ENCODE results near the gene KIF7. TPM values are rescaled to one million over a fixed set of nuclear protein-coding genes. Genes with fewer than 3 reads are reported as not detected.

KIF7 gene
- total RNA-seq, 4 donors from 2014 or later: 0.79 to 1.9 (median 1.8) TPM

DNA sequence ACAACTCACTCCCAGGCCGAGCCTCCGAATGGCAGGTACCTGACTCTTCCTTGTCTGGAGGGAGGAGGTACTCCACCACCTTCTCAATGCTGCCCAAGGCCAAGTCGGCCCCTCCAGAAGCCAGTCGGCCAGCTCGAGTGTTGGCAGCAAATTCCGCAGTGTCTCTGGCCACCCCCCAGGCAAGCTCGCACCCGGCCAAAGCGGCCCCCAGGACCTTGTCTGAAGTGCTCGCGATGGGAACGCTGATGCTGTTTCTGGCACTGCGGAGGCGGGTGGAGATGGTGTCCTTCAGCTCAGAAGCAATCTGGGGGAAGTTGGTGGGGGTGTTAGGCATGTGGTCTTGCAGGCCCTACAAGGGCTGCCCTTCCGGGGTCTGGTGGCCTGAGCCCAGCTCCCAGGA is 14.7 kb upstream of the KIF7 start:
- DNase-seq (ENCODE audit: low spot score in 2 of 2): peak in 1 of 2 donors; percentile 50
- Histone ChIP-seq H3K27me3 (no peaks in the 10 kb centered on the region), H3K9me3 (no peaks in the 10 kb centered on the region), H3K36me3 (no peaks in the 10 kb centered on the region), H3K27ac (no peak overlapping the region), H3K4me3 (no peak overlapping the region), H3K4me1 (peaks cover 11% of the 10 kb centered on the region)
- 95% methylated on average over 12 of the region's 15 CpGs for WGBS
- TF ChIP-seq POLR2AphosphoS5 (IDR thresholded peaks at IDR 0.05) (no peak), CTCF (IDR thresholded peaks at IDR 0.05) (no peak), EP300 (IDR thresholded peaks at IDR 0.05) (no peak), POLR2A (IDR thresholded peaks at IDR 0.05) (no peak)

- Histone ChIP-seq H3K4me1 (peaks cover 15% of the 10 kb centered on the region), H3K4me3 (no peak overlapping the region), H3K27me3 (no peaks in the 10 kb centered on the region), H3K9me3 (no peaks in the 10 kb centered on the region), H3K36me3 (no peaks in the 10 kb centered on the region), H3K27ac (no peak overlapping the region)
- TF ChIP-seq POLR2A (IDR thresholded peaks at IDR 0.05) (no peak), EP300 (IDR thresholded peaks at IDR 0.05) (no peak), POLR2AphosphoS5 (IDR thresholded peaks at IDR 0.05) (no peak), CTCF (IDR thresholded peaks at IDR 0.05) (no peak)
- 86% methylated on average over 8 of the region's 9 CpGs for WGBS
- DNase-seq (ENCODE audit: low spot score in 2 of 2): peak in 1 of 2 donors; percentile 38
Observed at GRCh38 chr15:89669309-89669865, 14.1 kb upstream of the KIF7 start.

DNA sequence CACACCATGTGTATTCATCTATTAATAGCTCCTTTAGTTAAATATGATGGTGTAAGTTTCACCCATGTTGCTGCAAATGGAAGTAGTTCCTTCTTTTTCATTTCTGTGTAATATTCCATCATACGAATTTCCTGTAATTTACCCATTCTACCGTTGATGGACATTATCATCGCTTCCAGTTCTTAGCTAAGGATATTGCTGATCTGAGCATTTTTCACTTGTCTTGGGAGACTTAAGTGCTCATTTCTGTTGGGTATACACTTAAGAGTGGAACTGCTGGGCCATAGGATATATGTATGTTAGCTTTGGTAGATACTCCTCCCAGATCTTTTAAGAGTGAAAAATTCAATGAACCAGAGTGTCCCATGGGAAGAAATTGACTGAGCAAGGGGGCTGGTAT is 12.9 kb upstream of the KIF7 start:
- WGBS: 100% methylated on average over 3 of the region's 3 CpGs
- Histone ChIP-seq H3K9me3 (no peaks in the 10 kb centered on the region), H3K27ac (no peak overlapping the region), H3K4me1 (peaks cover 16% of the 10 kb centered on the region), H3K36me3 (no peaks in the 10 kb centered on the region), H3K4me3 (no peak overlapping the region), H3K27me3 (no peaks in the 10 kb centered on the region)
- no peak for TF ChIP-seq POLR2A (IDR thresholded peaks at IDR 0.05)
- TF ChIP-seq CTCF (IDR thresholded peaks at IDR 0.05): no peak
- no peak for TF ChIP-seq POLR2AphosphoS5 (IDR thresholded peaks at IDR 0.05)
- no peak for TF ChIP-seq EP300 (IDR thresholded peaks at IDR 0.05)
- DNase-seq (ENCODE audit: low spot score in 2 of 2): no peak

DNA sequence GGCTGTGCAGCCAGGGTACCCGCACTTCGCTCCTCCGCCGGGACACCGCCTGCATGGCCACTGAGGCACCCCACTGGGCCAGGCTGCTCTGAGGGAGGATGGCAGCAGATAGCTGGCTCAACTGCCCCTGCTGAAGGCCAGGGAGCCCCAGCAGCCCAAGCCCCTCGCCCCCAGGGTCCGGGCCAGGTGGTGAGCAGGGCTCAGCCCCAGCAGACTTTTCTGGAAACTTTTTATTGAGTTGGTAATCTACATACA is 12.4 kb upstream of the KIF7 start:
- 100% methylated on average over 5 of the region's 7 CpGs for WGBS
- no peak for TF ChIP-seq CTCF (IDR thresholded peaks at IDR 0.05)
- TF ChIP-seq POLR2AphosphoS5 (IDR thresholded peaks at IDR 0.05): no peak
- no peak for TF ChIP-seq EP300 (IDR thresholded peaks at IDR 0.05)
- no peak for TF ChIP-seq POLR2A (IDR thresholded peaks at IDR 0.05)
- Histone ChIP-seq H3K4me3 (no peak overlapping the region), H3K27ac (no peak overlapping the region), H3K9me3 (no peaks in the 10 kb centered on the region), H3K4me1 (peaks cover 22% of the 10 kb centered on the region), H3K36me3 (no peaks in the 10 kb centered on the region), H3K27me3 (no peaks in the 10 kb centered on the region)
- peak in 1 of 2 donors; percentile 57 for DNase-seq (ENCODE audit: low spot score in 2 of 2)

DNA sequence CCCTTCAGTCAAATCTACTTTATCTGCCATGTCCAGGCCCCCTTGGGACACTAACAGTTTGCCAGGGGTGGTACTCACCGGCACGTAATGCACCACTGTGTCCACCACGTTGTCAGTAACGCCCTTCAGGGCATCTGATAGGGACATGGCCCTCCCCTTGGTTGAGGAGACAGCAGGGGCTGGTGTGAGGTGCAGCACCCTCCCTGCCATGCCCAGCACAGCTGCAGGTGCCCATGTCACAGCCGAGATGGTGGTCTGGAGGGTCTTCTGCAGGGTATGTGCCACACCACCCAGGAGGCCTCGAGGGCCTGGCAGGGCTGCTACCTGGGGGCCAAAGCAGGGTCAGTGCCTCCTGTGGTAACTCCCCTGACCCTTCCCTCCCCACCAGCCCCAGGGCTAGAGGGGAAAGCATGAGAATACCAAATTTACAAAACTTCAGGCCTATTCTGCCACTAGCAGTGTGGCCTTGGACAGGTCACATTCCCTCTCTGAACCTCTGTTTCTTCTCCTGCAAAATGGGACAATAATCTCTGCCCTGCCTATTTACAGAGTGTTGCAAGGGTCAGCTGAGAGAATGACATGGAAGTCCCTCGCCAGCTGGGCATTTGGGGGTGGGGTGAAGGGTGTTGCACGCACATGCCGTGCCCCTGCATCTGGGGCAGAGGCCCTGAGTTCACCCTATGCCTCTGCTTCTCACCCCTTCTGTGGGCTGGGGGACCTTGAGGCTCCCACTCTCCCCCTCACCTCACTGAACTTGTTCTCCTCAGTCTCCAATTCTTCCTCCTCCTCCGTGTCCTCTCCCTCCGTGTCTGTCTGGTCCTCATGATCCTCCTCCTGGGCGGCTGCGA is 11.8 kb upstream of the KIF7 start:
- Histone ChIP-seq H3K27me3 (no peaks in the 10 kb centered on the region), H3K4me3 (no peak overlapping the region), H3K9me3 (no peaks in the 10 kb centered on the region), H3K27ac (no peak overlapping the region), H3K36me3 (no peaks in the 10 kb centered on the region), H3K4me1 (peaks cover 25% of the 10 kb centered on the region)
- 74% methylated on average over 7 of the region's 13 CpGs for WGBS
- peak in 1 of 2 donors; percentile 61 for DNase-seq (ENCODE audit: low spot score in 2 of 2)
- no peak for TF ChIP-seq POLR2A (IDR thresholded peaks at IDR 0.05)
- TF ChIP-seq POLR2AphosphoS5 (IDR thresholded peaks at IDR 0.05): no peak
- TF ChIP-seq EP300 (IDR thresholded peaks at IDR 0.05): no peak
- TF ChIP-seq CTCF (IDR thresholded peaks at IDR 0.05): no peak
